PC-3 (cell line): Measurements from ENCODE around the gene DCBLD1. TPM values are rescaled to one million over a fixed set of nuclear protein-coding genes. Genes with fewer than 3 reads are reported as not detected.
"Not testable (repeated sequence)": the region's sequence is repeated elsewhere in the genome, so short reads cannot be mapped to it uniquely, and the experiment has no call there.

Experiments used
- ATAC-seq: fragments of 200-7000 bp; cut with Tn5 transposase; 2 replicates; pipeline ENCODE4 v1.9.1; 2020; ENCODE audit warnings: mild to moderate bottlenecking, moderate library complexity
- BruUV-seq: library from RNA; stranded (reverse); fragments of 400-500 nt; replicated peaks from 2 replicates; lab custom pipeline; 2021; lab: Mats Ljungman, UMichigan
- CTCF ChIA-PET: fragments of 300-600 bp; sonication (Branson Sonifier 250); formaldehyde crosslinking; loops from one replicate; lab custom pipeline; 2022; ENCODE audit warnings: antibody characterized with exemption; lab: Charles Lee
- POLR2A ChIA-PET: fragments of 300-600 bp; sonication (Branson Sonifier 250); formaldehyde crosslinking; loops from one replicate; lab custom pipeline; 2022; ENCODE audit warnings: antibody characterized with exemption; ENCODE audit not compliant: unreplicated experiment; lab: Charles Lee
- DNase-seq: peaks from one replicate; pipeline ENCODE4 v3.0.0-alpha.2; 2015
- H2AFZ ChIP-seq: fragments of 300-600 bp; sonication (generic); 2 replicates; pipeline ENCODE4 v1.6.0; 2016; ENCODE audit warnings: antibody characterized with exemption, low read length
- H3F3A ChIP-seq: fragments of 300-600 bp; sonication (generic); one replicate; pipeline ENCODE4 v1.6.0; 2017; ENCODE audit warnings: antibody characterized with exemption, low read length, control low read depth, mild to moderate bottlenecking; ENCODE audit not compliant: unreplicated experiment
- H3K27ac ChIP-seq: fragments of 300-600 bp; sonication (generic); 2 replicates; pipeline ENCODE4 v1.5.1; 2016; ENCODE audit warnings: mild to moderate bottlenecking, low read length
- H3K27me3 ChIP-seq: fragments of 300-600 bp; sonication (generic); 2 replicates; pipeline ENCODE4 v1.6.1; 2016; ENCODE audit warnings: low read length, mixed read lengths
- H3K36me3 ChIP-seq: fragments of 300-600 bp; sonication (generic); 2 replicates; pipeline ENCODE4 v1.6.1; 2016; ENCODE audit warnings: low read depth, mixed run types, low read length, mixed read lengths
- H3K4me1 ChIP-seq: fragments of 300-600 bp; sonication (generic); 2 replicates; pipeline ENCODE4 v1.5.1; 2016; ENCODE audit warnings: low read length; ENCODE audit not compliant: insufficient read depth
- H3K4me2 ChIP-seq: fragments of 300-600 bp; sonication (generic); 2 replicates; pipeline ENCODE4 v1.6.0; 2016; ENCODE audit warnings: low read length
- H3K4me3 ChIP-seq: fragments of 300-600 bp; sonication (generic); 2 replicates; pipeline ENCODE4 v1.5.1; 2016; ENCODE audit warnings: mild to moderate bottlenecking, low read length, mixed read lengths
- H3K79me2 ChIP-seq: fragments of 300-600 bp; sonication (generic); 2 replicates; pipeline ENCODE4 v1.6.1; 2017; ENCODE audit warnings: low read length, mixed read lengths
- H3K9ac ChIP-seq: fragments of 300-600 bp; sonication (generic); 2 replicates; pipeline ENCODE4 v1.6.0; 2016; ENCODE audit warnings: mild to moderate bottlenecking, low read length
- H3K9me2 ChIP-seq: fragments of 300-600 bp; sonication (generic); replicated peaks from 2 replicates; pipeline ENCODE4 v1.6.1; 2016; ENCODE audit warnings: mixed run types, low read length, mixed read lengths
- H3K9me3 ChIP-seq: fragments of 300-600 bp; sonication (generic); 2 replicates; pipeline ENCODE4 v1.6.1; 2016; ENCODE audit warnings: low read length, mixed read lengths
- H4K20me1 ChIP-seq: fragments of 300-600 bp; sonication (generic); 2 replicates; pipeline ENCODE4 v1.6.1; 2016; ENCODE audit warnings: low read length, mixed read lengths
- CTCF ChIP-seq: fragments of 300-600 bp; sonication (generic); conservative IDR thresholded peaks from 2 replicates; pipeline ENCODE4 v1.5.1; 2017; ENCODE audit warnings: antibody characterized with exemption, low read depth, mild to moderate bottlenecking, low read length
- EZH2 ChIP-seq: fragments of 300-600 bp; sonication (generic); IDR thresholded peaks from one replicate; pipeline ENCODE4 v1.6.1; 2017; ENCODE audit warnings: antibody characterized with exemption, mild to moderate bottlenecking, low read length; ENCODE audit not compliant: unreplicated experiment
- EZH2phosphoT487 ChIP-seq: fragments of 300-600 bp; sonication (generic); IDR thresholded peaks from 2 replicates; pipeline ENCODE4 v1.6.1; 2018; ENCODE audit warnings: mild to moderate bottlenecking, antibody characterized with exemption, low read length, borderline replicate concordance
- intact Hi-C: fragments of 100-400 bp; cut with micrococcal nuclease; formaldehyde crosslinking; loops from 2 replicates; pipeline ENCODE4 v1.9.0; 2023
- total RNA-seq: library from RNA; depleted of rRNA; stranded (reverse); fragments of >200 nt; gene quantifications from 2 replicates; pipeline ENCODE4 v1.2.3, GENCODE V29; 2014

The DCBLD1 gene
- total RNA-seq, 1 experiment from 2014 or later, result 35.9 TPM

DNA sequence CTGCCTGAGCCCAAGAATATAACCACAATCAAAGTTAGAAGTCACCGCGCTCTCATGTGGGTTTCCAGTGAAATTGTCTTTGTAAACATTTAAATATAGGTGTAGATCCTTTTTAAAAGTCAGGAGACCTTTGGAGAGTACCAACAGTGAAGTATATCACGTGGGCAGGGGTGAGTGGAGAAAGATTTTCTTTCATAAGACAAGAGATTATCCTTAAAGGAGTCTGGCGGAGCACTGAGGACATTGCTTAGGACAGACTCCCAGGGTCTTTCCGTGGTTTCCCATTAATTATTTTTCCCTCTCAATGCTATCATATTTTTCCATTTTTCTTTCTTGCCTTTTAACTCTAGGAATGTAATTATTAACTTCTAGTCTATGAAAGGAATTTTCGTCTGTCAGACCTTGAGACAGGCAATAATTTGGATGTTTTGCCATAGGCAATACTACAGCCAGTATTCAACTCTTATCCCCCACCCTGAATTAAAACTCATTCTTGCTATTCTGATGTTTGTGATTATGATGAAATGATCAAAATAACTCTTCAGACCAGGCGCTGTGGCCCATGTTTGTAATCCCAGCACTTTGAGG lies 31.4 kb downstream of the DCBLD1 start:
- intact Hi-C loops, result no loop called here
- H3K9me3 ChIP-seq, result no peaks in the 10 kb centered on the region
- no peak overlapping the region for H3K4me2 ChIP-seq
- no peaks in the 10 kb centered on the region for H3K9me2 ChIP-seq
- ATAC-seq, result no peak
- TF ChIP-seq EZH2phosphoT487 (no peak), CTCF (no peak), EZH2 (no peak)
- no TSS peak for BruUV-seq
- no peaks in the 10 kb centered on the region for H3K4me1 ChIP-seq
- DNase-seq, result no peak
- ChIA-PET CTCF (no interaction called here), POLR2A (no interaction called here)
- no peaks in the 10 kb centered on the region for H3F3A ChIP-seq
- no peak overlapping the region for H3K27ac ChIP-seq
- H3K79me2 ChIP-seq, result no peaks in the 10 kb centered on the region
- no peaks in the 10 kb centered on the region for H4K20me1 ChIP-seq
- H2AFZ ChIP-seq, result no peak overlapping the region
- no peak overlapping the region for H3K9ac ChIP-seq
- no peaks in the 10 kb centered on the region; the same call in 1 of the 2 replicates for H3K36me3 ChIP-seq
- no peaks in the 10 kb centered on the region for H3K27me3 ChIP-seq
- H3K4me3 ChIP-seq, result no peak overlapping the region

DNA sequence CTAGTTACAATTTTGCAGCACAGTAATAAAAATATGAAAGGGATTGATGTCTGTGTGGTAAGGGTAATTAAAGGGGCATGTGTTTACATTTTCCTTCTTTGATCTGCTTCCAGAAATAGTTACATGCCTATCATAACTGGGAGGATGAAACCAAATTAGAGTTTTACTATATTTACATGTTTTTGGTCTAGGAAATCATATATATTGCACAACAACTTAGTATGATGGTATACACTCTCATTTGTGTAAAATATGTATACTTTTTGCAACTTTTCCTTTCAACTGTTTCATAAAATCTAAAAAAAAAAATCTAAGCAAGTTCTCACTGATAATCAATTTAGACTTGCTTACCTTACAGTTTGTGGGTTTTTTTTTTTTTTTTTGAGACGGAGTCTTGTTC lies 32.2 kb downstream of the DCBLD1 start:
- Histone ChIP-seq H3K4me2 (no peak overlapping the region), H3K9ac (no peak overlapping the region), H4K20me1 (no peaks in the 10 kb centered on the region), H3K27me3 (no peaks in the 10 kb centered on the region), H3K4me1 (no peaks in the 10 kb centered on the region), H3K9me3 (no peaks in the 10 kb centered on the region), H2AFZ (no peak overlapping the region), H3K36me3 (no peaks in the 10 kb centered on the region; the same call in 1 of the 2 replicates), H3K9me2 (no peaks in the 10 kb centered on the region), H3F3A (no peaks in the 10 kb centered on the region), H3K79me2 (no peaks in the 10 kb centered on the region), H3K27ac (no peak overlapping the region), H3K4me3 (no peak overlapping the region)
- intact Hi-C loops, result no loop called here
- ChIA-PET CTCF (no interaction called here), POLR2A (no interaction called here)
- BruUV-seq, result no TSS peak
- DNase-seq, result no peak
- TF ChIP-seq CTCF, result no peak
- no peak for TF ChIP-seq EZH2
- TF ChIP-seq EZH2phosphoT487, result no peak
- no peak for ATAC-seq

- no peak for TF ChIP-seq EZH2phosphoT487
- TF ChIP-seq CTCF, result no peak
- no peak for TF ChIP-seq EZH2
- Histone ChIP-seq H3K4me1 (no peaks in the 10 kb centered on the region), H2AFZ (no peak overlapping the region), H3K4me2 (no peak overlapping the region), H3K79me2 (no peaks in the 10 kb centered on the region), H4K20me1 (no peaks in the 10 kb centered on the region), H3F3A (no peaks in the 10 kb centered on the region), H3K36me3 (no peaks in the 10 kb centered on the region), H3K27me3 (no peaks in the 10 kb centered on the region), H3K27ac (no peak overlapping the region), H3K9me3 (no peaks in the 10 kb centered on the region), H3K9ac (no peak overlapping the region), H3K4me3 (no peak overlapping the region), H3K9me2 (no peaks in the 10 kb centered on the region)
- DNase-seq (no peak), ATAC-seq (no peak)
- intact Hi-C loops, result no loop called here
- BruUV-seq, result no TSS peak
- CTCF ChIA-PET, result no interaction called here
- POLR2A ChIA-PET, result no interaction called here
Observed at GRCh38 chr6:117515326-117515725, 32.9 kb downstream of the DCBLD1 start.

GRCh38 chr6:117517995-117518394 lies 35.5 kb downstream of the DCBLD1 start:
- H4K20me1 ChIP-seq, H3K9me3 ChIP-seq, H3K4me1 ChIP-seq, H3K9me2 ChIP-seq, H3F3A ChIP-seq, H3K4me3 ChIP-seq, ATAC-seq, H3K4me2 ChIP-seq, H3K79me2 ChIP-seq, H2AFZ ChIP-seq, POLR2A ChIA-PET, H3K36me3 ChIP-seq, H3K27me3 ChIP-seq, CTCF ChIA-PET, H3K9ac ChIP-seq, BruUV-seq, H3K27ac ChIP-seq, intact Hi-C loops, DNase-seq: not testable (repeated sequence)
